HCT116 (cell line): Measurements from ENCODE around the gene COL26A1. TPM values are rescaled to one million over a fixed set of nuclear protein-coding genes. Genes with fewer than 3 reads are reported as not detected.

Experiments used
- ATAC-seq: fragments of 200-7000 bp; cut with Tn5 transposase; 2 replicates; pipeline ENCODE4 v1.9.1; 2020; ENCODE audit warnings: mild to moderate bottlenecking, moderate library complexity
- BruUV-seq: library from RNA; stranded (reverse); fragments of 400-500 nt; replicated peaks from 2 replicates; lab custom pipeline; 2021; lab: Mats Ljungman, UMichigan
- CTCF ChIA-PET: fragments of 300-600 bp; sonication (Branson Sonifier 250); formaldehyde crosslinking; loops from one replicate; lab custom pipeline; 2021; ENCODE audit warnings: antibody characterized with exemption; lab: Charles Lee
- POLR2A ChIA-PET: fragments of 300-600, 350-600 bp; sonication (Branson Sonifier 250); formaldehyde crosslinking; loops from one replicate; lab custom pipeline; 2021; ENCODE audit warnings: antibody characterized with exemption; lab: Charles Lee
- RAD21 ChIA-PET, 2 experiments: fragments of 300-600 bp; sonication (Branson Sonifier 250); formaldehyde crosslinking; loops; one replicate each; lab custom pipeline; 2023; ENCODE audit warnings: low total read pairs in 2 of 2; ENCODE audit not compliant: uncharacterized antibody in 2 of 2, unreplicated experiment in 2 of 2, low non-redundant PET in 1 of 2; lab: Charles Lee
- DNase-seq: peaks from one replicate; pipeline ENCODE4 v3.0.0-alpha.2; 2010; ENCODE audit warnings: low read depth, low spot score
- H2AFZ ChIP-seq: fragments of 200-600 bp; shearing (Covaris generic), sonication (generic); 2 replicates; pipeline ENCODE4 v1.6.1; 2017; ENCODE audit warnings: low read depth, mixed run types, mixed read lengths, antibody characterized with exemption, low read length; ENCODE audit not compliant: poor library complexity, severe bottlenecking
- H3K27ac ChIP-seq: 2 replicates; pipeline ENCODE4 v1.5.1; 2012; ENCODE audit warnings: low read depth, low read length
- H3K27me3 ChIP-seq: fragments of 200-600 bp; sonication (generic); 2 replicates; pipeline ENCODE4 v1.6.1; 2016; ENCODE audit warnings: mixed run types, low read length, mixed read lengths; ENCODE audit not compliant: insufficient read depth
- H3K36me3 ChIP-seq, 2 experiments: fragments of 200-500 bp in 1 of 2; fragments of 200-600 bp in 1 of 2; sonication (Bioruptor generic) in 1 of 2; sonication (generic) in 1 of 2; 2 replicates each; pipeline versions ENCODE4 v1.5.1 to v1.6.1; 2014 to 2016; ENCODE audit warnings: low read length in 2 of 2, inconsistent platforms in 1 of 2, mixed read lengths in 1 of 2, mixed run types in 1 of 2; ENCODE audit not compliant: insufficient read depth in 2 of 2, control insufficient read depth in 1 of 2
- H3K4me1 ChIP-seq, 2 experiments: fragments of 200-600 bp in 1 of 2; sonication (generic) in 1 of 2; 2 replicates each; pipeline versions ENCODE4 v1.5.1 to v1.6.1; 2012 to 2017; ENCODE audit warnings: low read length in 2 of 2, inconsistent platforms in 1 of 2, mild to moderate bottlenecking in 1 of 2, mixed read lengths in 1 of 2, mixed run types in 1 of 2, moderate library complexity in 1 of 2; ENCODE audit not compliant: insufficient read depth in 2 of 2, control insufficient read depth in 1 of 2
- H3K4me2 ChIP-seq: fragments of 200-600 bp; sonication (generic); 2 replicates; pipeline ENCODE4 v1.6.1; 2017; ENCODE audit warnings: mixed run types, low read length, mixed read lengths
- H3K4me3 ChIP-seq, 2 experiments: fragments of 200-600 bp in 1 of 2; sonication (generic) in 1 of 2; replicated peaks in 1 of 2; 2 replicates each; pipeline ENCODE4 v1.5.1; 2011 to 2016; ENCODE audit warnings: low read length in 2 of 2, control low read depth in 1 of 2, low read depth in 1 of 2, mild to moderate bottlenecking in 1 of 2, mixed read lengths in 1 of 2, mixed run types in 1 of 2
- H3K79me2 ChIP-seq: fragments of 200-600 bp; sonication (generic); 2 replicates; pipeline ENCODE4 v1.6.1; 2017; ENCODE audit warnings: mild to moderate bottlenecking, mixed run types, low read length, moderate library complexity, mixed read lengths; ENCODE audit not compliant: insufficient read depth
- H3K9ac ChIP-seq: fragments of 200-600 bp; sonication (generic); 2 replicates; pipeline ENCODE4 v1.6.1; 2016; ENCODE audit warnings: low read length, mixed read lengths
- H3K9me2 ChIP-seq: fragments of 200-600 bp; sonication (generic), shearing (Covaris generic); 2 replicates; pipeline ENCODE4 v1.6.1; 2017; ENCODE audit warnings: mixed run types, mild to moderate bottlenecking, moderate library complexity; ENCODE audit not compliant: insufficient read depth
- H3K9me3 ChIP-seq, 2 experiments: fragments of 200-500 bp in 1 of 2; fragments of 200-600 bp in 1 of 2; sonication (Bioruptor generic) in 1 of 2; sonication (generic) in 1 of 2; 2 replicates each; pipeline ENCODE4 v1.6.1; 2014 to 2017; ENCODE audit warnings: low read length in 2 of 2, mixed read lengths in 2 of 2, inconsistent platforms in 1 of 2, low read depth in 1 of 2, mild to moderate bottlenecking in 1 of 2, mixed run types in 1 of 2, moderate library complexity in 1 of 2; ENCODE audit not compliant: control insufficient read depth in 1 of 2, insufficient read depth in 1 of 2
- H4K20me1 ChIP-seq: fragments of 200-600 bp; sonication (generic), shearing (Covaris generic); 2 replicates; pipeline ENCODE4 v1.6.1; 2017; ENCODE audit warnings: mixed run types, mild to moderate bottlenecking, moderate library complexity; ENCODE audit not compliant: insufficient read depth
- CBX3 ChIP-seq: IDR thresholded peaks from 2 replicates; pipeline ENCODE4 v1.6.1; 2012; ENCODE audit warnings: low read depth
- EZH2 ChIP-seq: fragments of 200-600 bp; sonication (generic); IDR thresholded peaks from 2 replicates; pipeline ENCODE4 v1.6.1; 2017; ENCODE audit warnings: antibody characterized with exemption, mixed run types
- FOSL1 ChIP-seq: IDR thresholded peaks from 2 replicates; pipeline ENCODE4 v1.6.1; 2012; ENCODE audit warnings: low read depth
- JUND ChIP-seq: IDR thresholded peaks from 2 replicates; pipeline ENCODE4 v1.6.1; 2012
- RAD21 ChIP-seq: IDR thresholded peaks from 2 replicates; pipeline ENCODE4 v1.6.1; 2012; ENCODE audit warnings: low read depth, mild to moderate bottlenecking
- SIN3A ChIP-seq: IDR thresholded peaks from 2 replicates; pipeline ENCODE4 v1.6.1; 2012; ENCODE audit warnings: low read depth
- TCF7L2 ChIP-seq: IDR thresholded peaks from 2 replicates; pipeline ENCODE4 v1.7.0; 2011; ENCODE audit warnings: borderline replicate concordance, inconsistent platforms; ENCODE audit not compliant: insufficient read depth, insufficient read length; ENCODE audit errors: extremely low read depth
- YY1 ChIP-seq: IDR thresholded peaks from 2 replicates; pipeline ENCODE4 v1.6.1; 2011; ENCODE audit warnings: low read length, low read depth, moderate library complexity, mild to moderate bottlenecking; ENCODE audit not compliant: insufficient replicate concordance; ENCODE audit errors: extremely low read depth
- ZFX ChIP-seq: fragments of 450-650 bp; IDR thresholded peaks from 2 replicates; pipeline ENCODE4 v1.6.1; 2017
- ZNF274 ChIP-seq: fragments of 200-500 bp; sonication (Bioruptor generic); IDR thresholded peaks from 2 replicates; pipeline ENCODE4 v1.6.1; 2014; ENCODE audit warnings: mild to moderate bottlenecking, low read depth, low read length, inconsistent platforms
- intact Hi-C: fragments of 100-400 bp; cut with micrococcal nuclease; formaldehyde crosslinking; loops from 2 replicates; pipeline ENCODE4 v1.10.0; 2022
- total RNA-seq: library from RNA; stranded (reverse); gene quantifications from one replicate; pipeline ENCODE4 v1.2.1, GENCODE V29; 2021; ENCODE audit not compliant: unreplicated experiment
- TF ChIP-seq, protein P1 (sequence below), 3 experiments: fragments of 200-600 bp in 1 of 3; sonication (generic) in 1 of 3; IDR thresholded peaks in 2 of 3; conservative IDR thresholded peaks in 1 of 3; 2 replicates each; pipeline ENCODE4 v1.5.1; 2012 to 2017; ENCODE audit warnings: low read depth in 2 of 3, low read length in 2 of 3, antibody characterized with exemption in 1 of 3, borderline replicate concordance in 1 of 3, control low read depth in 1 of 3, mild to moderate bottlenecking in 1 of 3, mixed read lengths in 1 of 3, mixed run types in 1 of 3, moderate library complexity in 1 of 3; ENCODE audit not compliant: insufficient read depth in 1 of 3

The COL26A1 gene
- total RNA-seq, 1 experiment from 2014 or later = 0.27 TPM

DNA sequence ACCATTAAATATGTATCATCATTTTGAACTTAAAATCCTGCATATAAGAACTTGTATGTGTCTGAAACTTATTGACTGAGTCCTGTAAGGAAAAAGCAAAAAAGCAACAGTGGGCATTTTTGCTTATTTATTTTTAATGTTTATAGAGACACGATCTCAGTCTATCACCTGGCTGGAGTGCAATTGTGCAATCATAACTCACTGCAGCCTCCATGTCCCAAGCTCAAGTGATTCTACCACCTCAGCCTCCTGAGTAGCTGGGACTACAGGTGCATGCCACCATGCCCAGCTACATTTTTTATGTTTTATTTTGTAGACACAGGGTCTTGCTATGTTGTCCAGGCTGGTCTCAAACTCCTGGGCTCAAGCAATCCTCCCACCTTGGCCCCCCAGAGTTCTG, 234.2 kb downstream of the COL26A1 start:
- no peak overlapping the region for H2AFZ ChIP-seq
- CTCF ChIA-PET = interaction anchor here (0.6 kb wide), 1 partner anchor 55 kb away, joined by 3 read pairs; no protein-coding TSS in a partner anchor
- H4K20me1 ChIP-seq = no peaks in the 10 kb centered on the region
- no peaks in the 10 kb centered on the region for H3K36me3 ChIP-seq
- no peaks in the 10 kb centered on the region for H3K9me2 ChIP-seq
- RAD21 ChIA-PET = interaction anchor here in 1 of 2 experiments (0.6 kb wide), 1 partner anchor 259 kb away, joined by 3 read pairs; no protein-coding TSS in a partner anchor
- H3K9ac ChIP-seq = no peak overlapping the region
- BruUV-seq = no TSS peak
- no peaks in the 10 kb centered on the region for H3K79me2 ChIP-seq
- H3K27ac ChIP-seq = no peak overlapping the region
- POLR2A ChIA-PET = no interaction called here
- no peaks in the 10 kb centered on the region for H3K9me3 ChIP-seq
- no peak overlapping the region for H3K4me2 ChIP-seq
- ATAC-seq = no peak
- DNase-seq = no peak
- TF ChIP-seq SIN3A (no peak), YY1 (no peak), RAD21 (no peak), ZNF274 (no peak)
- H3K4me3 ChIP-seq = no peak overlapping the region
- no peaks in the 10 kb centered on the region for H3K27me3 ChIP-seq
- intact Hi-C loops = no loop called here
- peaks cover 15 to 25% of the 10 kb centered on the region in 2 experiments; a peak in 3 of 4 replicates for H3K4me1 ChIP-seq

DNA sequence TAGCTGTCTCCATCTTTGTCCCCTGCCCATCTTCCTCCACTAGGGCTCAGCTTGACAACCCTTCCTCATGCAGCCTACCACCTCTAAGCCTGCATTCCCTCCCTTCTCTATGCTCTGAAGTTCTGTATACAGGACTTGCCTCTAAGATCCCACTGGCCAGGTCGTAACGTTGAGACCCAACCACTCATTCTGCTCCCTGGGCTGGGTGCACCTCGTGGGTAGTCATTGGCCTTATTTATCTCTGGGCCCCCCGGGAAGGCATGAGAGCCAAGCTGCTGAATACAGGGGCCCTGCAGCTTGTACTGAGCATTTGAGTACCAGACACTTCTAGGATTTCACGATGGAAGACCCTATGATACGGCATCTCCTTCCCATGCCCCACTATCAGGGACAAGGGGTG, 235.3 kb downstream of the COL26A1 start:
- peak overlapping the region; percentile 12; the same call in 1 of the 2 replicates for H3K27ac ChIP-seq
- H3K4me2 ChIP-seq = peak overlapping the region; percentile 62
- ChIA-PET POLR2A (interaction anchor here (0.6 kb wide), 1 partner anchor 112 kb away, joined by 4 read pairs; no protein-coding TSS in a partner anchor), CTCF (interaction anchor here (2.2 kb wide), 1 partner anchor 55 kb away, joined by 7 read pairs; no protein-coding TSS in a partner anchor), RAD21 (no interaction called here)
- peak overlapping the region; percentile 78 for H2AFZ ChIP-seq
- TF ChIP-seq TCF7L2 (no peak), CBX3 (no peak), ZFX (no peak), JUND (no peak), EZH2 (no peak), FOSL1 (no peak)
- TF ChIP-seq, protein P1, sequence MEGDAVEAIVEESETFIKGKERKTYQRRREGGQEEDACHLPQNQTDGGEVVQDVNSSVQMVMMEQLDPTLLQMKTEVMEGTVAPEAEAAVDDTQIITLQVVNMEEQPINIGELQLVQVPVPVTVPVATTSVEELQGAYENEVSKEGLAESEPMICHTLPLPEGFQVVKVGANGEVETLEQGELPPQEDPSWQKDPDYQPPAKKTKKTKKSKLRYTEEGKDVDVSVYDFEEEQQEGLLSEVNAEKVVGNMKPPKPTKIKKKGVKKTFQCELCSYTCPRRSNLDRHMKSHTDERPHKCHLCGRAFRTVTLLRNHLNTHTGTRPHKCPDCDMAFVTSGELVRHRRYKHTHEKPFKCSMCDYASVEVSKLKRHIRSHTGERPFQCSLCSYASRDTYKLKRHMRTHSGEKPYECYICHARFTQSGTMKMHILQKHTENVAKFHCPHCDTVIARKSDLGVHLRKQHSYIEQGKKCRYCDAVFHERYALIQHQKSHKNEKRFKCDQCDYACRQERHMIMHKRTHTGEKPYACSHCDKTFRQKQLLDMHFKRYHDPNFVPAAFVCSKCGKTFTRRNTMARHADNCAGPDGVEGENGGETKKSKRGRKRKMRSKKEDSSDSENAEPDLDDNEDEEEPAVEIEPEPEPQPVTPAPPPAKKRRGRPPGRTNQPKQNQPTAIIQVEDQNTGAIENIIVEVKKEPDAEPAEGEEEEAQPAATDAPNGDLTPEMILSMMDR (IDR thresholded peaks at IDR 0.05 in 2 of 3, conservative IDR thresholded peaks at IDR 0.05 in 1 of 3; ENCODE audit: borderline replicate concordance in 1 of 3, insufficient read depth in 1 of 3, low read depth in 2 of 3, low read length in 2 of 3) = no peak
- peak overlapping the region; percentile 53 for H3K9ac ChIP-seq
- peaks cover 19 to 33% of the 10 kb centered on the region in 2 experiments; a peak in 3 of 4 replicates for H3K4me1 ChIP-seq
- H3K4me3 ChIP-seq = no peak overlapping the region
- no peaks in the 10 kb centered on the region for H3K36me3 ChIP-seq
- no peaks in the 10 kb centered on the region for H3K9me3 ChIP-seq
- ATAC-seq = no peak
- no peaks in the 10 kb centered on the region for H4K20me1 ChIP-seq
- no peak for DNase-seq
- intact Hi-C loops = no loop called here
- no peaks in the 10 kb centered on the region for H3K9me2 ChIP-seq
- no peaks in the 10 kb centered on the region for H3K27me3 ChIP-seq
- no peaks in the 10 kb centered on the region for H3K79me2 ChIP-seq
- BruUV-seq = no TSS peak
